ENCODE data around the gene B3GNT4.
A peak's percentile ranks its signal among the peaks of the same experiment; 100 is the strongest.
"Not testable (repeated sequence)": the region's sequence is repeated elsewhere in the genome, so short reads cannot be mapped to it uniquely, and the experiment has no call there.

Gene B3GNT4

DNA sequence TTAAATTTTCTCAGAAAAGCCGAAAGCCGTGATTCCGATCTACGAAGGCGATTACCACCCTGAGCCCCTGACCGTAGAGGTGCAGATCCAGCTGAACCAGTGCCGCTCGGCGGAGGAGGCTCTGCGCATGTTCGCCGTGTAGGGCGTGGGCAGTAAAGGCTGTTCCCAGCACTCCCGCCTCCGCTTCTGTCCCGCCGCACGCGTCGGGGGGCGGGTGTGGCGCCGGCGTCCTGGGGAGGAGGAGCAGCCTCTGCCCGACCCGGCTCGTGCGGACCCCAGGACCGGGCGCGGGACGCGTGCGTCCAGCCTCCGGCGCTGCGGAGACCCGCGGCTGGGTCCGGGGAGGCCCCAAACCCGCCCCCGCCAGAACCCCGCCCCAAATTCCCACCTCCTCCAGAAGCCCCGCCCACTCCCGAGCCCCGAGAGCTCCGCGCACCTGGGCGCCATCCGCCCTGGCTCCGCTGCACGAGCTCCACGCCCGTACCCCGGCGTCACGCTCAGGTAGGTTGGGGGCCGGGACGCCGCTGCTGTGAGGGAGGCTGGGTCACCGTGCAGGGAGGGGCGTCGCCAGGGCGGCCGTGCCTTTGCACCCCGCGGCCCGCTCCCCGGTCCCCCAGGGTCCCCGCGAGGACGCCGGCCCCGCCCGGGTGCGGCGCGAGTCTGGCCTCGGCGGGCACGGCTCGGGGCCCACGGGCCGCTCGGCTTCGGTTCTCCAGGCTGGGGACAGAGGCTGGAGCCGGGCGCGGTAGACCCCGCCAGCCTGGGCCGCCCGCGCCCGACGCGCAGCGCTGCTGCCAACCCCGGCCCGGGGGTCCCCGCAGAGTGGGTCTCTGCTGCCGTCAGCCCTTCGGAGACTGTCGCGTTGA is at the start of gene B3GNT4:
B3GNT4 (plus strand) TSS at position 409 of the 866 bp plus-strand sequence. CDS start 910 bp downstream, outside the sequence.
- DNase-seq, result peak; percentile 92

- DNase-seq, result no peak
Measured at GRCh38 chr12:122155705-122156104, 47.8 kb upstream of the B3GNT4 start.

DNA sequence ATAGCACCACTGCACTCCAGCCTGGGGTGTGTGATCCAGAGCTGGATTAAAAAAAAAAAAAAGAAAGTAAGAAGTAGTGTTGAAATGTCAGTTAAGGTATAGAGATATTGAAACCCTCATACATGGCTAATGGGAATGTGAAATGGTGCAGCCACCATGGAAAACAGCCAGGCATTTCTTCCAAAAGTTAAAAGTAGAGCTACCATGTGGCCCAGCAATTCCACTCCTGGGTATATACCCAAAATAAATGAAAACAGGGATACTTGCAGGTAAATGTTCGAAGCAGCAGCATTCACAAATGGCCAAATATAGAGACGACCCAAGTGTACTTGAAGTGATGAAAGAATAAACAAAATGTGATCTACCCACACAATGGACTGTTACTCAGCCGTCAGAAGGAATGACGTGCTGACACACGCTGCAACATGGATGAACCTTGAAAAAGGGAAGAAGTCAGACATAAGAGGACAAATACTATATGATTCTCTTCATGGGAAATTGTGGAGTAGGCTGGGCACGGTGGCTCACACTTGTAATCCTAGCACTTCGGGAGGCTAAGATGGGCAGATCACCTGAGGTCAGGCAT is 44.7 kb upstream of the B3GNT4 start:
- no peak for DNase-seq

DNA sequence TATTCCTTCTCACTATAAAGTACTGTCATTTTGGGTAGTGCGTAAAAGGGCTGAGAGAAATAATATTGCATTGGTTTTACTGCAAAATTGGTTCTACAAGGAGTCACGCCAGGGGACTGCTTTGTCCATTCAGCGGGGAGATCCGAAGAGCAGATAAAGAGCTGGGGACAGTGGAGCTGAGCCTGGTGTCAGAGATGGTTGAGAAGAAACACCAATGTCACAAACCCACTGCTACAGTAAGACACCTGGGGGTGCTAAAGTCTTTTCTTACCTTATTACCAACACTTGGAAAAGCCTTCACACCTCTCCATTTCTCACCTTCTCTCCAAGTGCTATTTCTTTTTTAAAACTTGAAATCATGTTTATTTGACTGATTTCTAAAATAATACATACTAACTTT is 43.6 kb upstream of the B3GNT4 start:
- no peak for DNase-seq

- no peak for DNase-seq
Measured at GRCh38 chr12:122160761-122161160, 42.7 kb upstream of the B3GNT4 start.

GRCh38 chr12:122161682-122162081 is 41.8 kb upstream of the B3GNT4 start:
- no peak for DNase-seq

- no peak for DNase-seq
Measured at GRCh38 chr12:122162976-122163375, 40.5 kb upstream of the B3GNT4 start.

DNA sequence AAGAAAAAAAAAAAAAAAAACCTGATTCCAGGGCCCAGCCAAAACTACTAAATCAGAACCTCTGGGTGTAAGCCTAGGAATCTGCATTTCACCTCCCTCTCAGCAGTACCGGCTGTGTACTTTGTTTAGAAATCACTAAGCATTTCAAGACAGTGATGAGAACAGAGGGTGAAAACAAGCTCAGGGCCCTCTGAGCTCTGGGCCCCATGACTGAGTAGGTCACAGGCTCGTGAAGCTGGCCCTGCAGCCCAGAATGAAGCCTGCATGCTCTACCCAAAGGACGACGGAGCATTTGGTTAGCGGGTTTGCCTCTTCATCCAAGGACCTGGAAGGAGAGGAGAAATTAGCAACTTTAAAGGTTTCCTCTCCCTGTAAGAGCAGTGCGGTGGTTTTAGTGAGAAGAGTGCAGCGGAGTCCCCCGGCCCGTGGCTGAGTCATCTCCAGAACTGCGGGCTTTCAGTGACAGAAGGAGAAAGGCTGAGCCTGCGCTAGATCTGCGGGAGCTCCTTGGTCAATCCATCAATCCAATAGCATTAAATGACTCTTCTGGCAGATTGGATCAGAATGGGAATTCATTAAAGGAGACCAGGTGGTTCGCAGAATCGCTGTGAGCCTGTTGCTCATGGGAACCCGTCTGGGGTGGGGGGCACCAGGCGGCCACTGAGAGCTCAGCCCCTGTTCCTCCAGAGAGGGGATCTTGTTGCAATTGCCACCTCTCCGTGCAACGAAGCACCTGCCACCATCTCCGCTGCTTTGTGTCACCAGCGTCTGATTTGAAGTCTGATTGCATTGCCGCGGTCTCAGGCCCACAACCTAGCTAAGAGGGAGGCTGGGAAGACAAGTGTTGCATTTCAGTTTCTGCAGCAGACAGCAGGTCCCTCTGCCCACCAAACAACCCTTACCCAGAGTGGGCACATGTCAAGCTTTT is 36.8 kb upstream of the B3GNT4 start:
- peak; percentile 73 for DNase-seq

- DNase-seq, result no peak
Measured at GRCh38 chr12:122167356-122167925, 36.1 kb upstream of the B3GNT4 start.

GRCh38 chr12:122168492-122168891 is 35.0 kb upstream of the B3GNT4 start:
- DNase-seq, result no peak

DNA sequence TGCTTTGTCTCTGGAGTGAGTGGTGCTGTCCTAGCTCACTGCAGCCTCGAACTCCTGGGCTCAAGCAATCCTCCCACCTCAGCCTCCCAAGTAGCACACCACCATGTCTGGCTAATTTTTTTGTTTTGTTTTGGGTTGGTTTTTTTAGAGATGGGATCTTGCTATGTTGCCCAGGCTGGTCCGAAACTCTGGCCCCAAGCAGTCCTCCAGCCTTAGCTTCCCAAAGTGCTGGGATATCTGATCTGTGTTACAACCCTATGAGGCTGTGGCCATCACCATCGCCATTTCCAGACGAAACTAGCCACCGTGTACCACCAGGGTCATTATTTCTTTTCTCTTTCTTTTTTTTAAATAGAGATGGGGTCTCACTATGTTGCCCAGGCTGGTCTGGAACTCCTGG is 32.1 kb upstream of the B3GNT4 start:
- no peak for DNase-seq

- no peak for DNase-seq
Measured at GRCh38 chr12:122172262-122172939, 31.1 kb upstream of the B3GNT4 start.

DNA sequence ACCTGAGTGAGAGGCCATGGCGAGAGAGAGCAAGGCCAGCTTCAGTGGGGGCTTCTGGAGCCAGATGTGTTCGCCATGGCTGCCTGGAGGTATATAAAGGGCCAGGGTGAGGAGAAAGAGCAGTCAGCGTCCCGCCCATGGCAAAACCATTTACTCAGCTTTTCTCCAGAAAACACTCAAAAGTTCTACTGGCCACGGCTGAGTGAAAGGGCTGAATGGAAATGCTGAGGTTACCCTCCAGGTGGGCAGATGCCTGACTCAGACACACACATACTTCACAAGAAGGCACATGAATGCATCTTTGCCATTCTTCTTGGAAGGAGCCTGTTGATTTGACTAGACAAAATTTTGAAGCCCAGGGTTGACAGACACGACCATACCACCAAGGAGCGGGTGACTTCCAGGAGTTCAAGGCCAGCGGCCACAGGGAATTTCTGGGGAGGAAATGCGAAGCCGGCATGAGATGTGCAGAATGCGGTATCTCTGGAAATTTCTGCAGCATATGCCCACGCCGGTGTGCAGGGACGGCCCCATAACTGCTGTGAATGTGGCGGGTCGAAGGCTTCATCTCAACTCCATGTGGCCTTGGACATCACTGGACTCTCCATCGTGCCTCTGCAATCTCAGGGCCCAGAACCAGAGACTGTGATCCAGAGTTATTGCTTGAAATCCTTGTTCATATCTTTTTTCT is 29.2 kb upstream of the B3GNT4 start, which contains the start of gene IL31:
IL31 (minus strand) TSS at position 67 of the 691 bp plus-strand sequence; CDS start at position 18, 49 bp downstream.
- DNase-seq, result no peak

GRCh38 chr12:122176473-122176872 is 27.0 kb upstream of the B3GNT4 start:
- not testable (repeated sequence) for DNase-seq

GRCh38 chr12:122182887-122183587 is 20.5 kb upstream of the B3GNT4 start, which contains the start of gene LRRC43:
TSS of gene LRRC43 (plus strand) at chr12:122183123. CDS start at chr12:122183145, 22 bp downstream.
- DNase-seq, result peak; percentile 90

DNA sequence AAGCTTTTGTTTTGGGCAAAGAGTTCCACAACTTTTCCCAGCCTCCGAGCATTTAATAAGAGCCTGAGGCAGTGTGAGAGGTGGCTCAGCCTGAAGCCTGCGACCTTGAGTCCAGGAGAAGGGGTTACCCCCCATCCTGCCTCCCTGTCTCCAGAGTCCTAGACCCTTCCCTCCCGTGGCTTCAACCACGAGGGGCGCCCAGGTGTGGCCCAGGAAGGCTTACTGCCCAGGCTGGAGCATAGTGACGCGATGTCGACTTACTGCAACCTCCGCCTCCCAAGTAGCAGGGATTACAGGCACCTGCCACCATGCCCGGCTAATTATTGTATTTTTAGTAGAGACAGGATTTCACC is 19.9 kb upstream of the B3GNT4 start:
- no peak for DNase-seq

- no peak for DNase-seq
Measured at GRCh38 chr12:122184517-122184916, 19.0 kb upstream of the B3GNT4 start.

GRCh38 chr12:122185079-122185478 is 18.4 kb upstream of the B3GNT4 start:
- DNase-seq, result no peak

GRCh38 chr12:122185494-122186082 is 17.9 kb upstream of the B3GNT4 start:
- no peak for DNase-seq

DNA sequence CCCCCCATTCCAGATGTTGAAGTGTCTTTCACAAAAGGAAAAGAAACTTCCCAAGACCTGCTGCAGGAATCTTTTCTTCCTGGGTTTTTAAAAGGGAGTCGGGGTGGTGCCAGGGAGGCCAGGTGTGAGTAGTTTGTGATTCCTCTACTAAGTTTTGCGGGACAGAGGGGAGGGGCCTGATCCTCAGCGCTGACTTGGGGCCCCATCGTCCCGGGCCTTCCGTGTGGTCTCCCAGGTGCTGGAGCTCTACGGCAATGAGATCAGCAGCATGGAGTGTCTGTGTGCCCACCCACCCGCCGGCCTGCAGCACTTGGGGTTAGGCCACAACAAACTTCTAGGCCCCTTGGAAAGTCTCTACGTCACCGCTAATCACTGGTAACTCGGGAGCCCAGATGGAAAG is 16.0 kb upstream of the B3GNT4 start:
- DNase-seq, result no peak

Measured in islet precursor cell (in vitro differentiated cells).